HepG2 (cell line): ENCODE measurements around the gene RIPOR3. TPM values are rescaled to one million over a fixed set of nuclear protein-coding genes. Genes with fewer than 3 reads are reported as not detected.

ENCODE experiments used
- ATAC-seq: fragments of 200-7000 bp; cut with Tn5 transposase; 3 replicates; pipeline ENCODE4 v1.9.1; 2020; ENCODE audit warnings: mild to moderate bottlenecking, moderate library complexity
- BruUV-seq: library from RNA; stranded (reverse); fragments of 400-500 nt; replicated peaks from 2 replicates; lab custom pipeline; 2021; lab: Mats Ljungman, UMichigan
- CTCF ChIA-PET: fragments of 300-600 bp; formaldehyde crosslinking; extraction: SDS; loops from one replicate; lab custom pipeline; 2021; ENCODE audit warnings: low total read pairs, inconsistent platforms, low intra/inter-chr PET ratio; lab: Yijun Ruan, JAX
- POLR2A ChIA-PET: fragments of 350-600 bp; sonication (Branson Sonifier 250); formaldehyde crosslinking; loops from one replicate; lab custom pipeline; 2020; ENCODE audit warnings: antibody characterized with exemption, inconsistent platforms; lab: Yijun Ruan, JAX
- DNase-seq: peaks from one replicate; pipeline ENCODE4 v3.0.0-alpha.2; 2015; ENCODE audit warnings: low spot score
- FAIRE-seq: peaks from 3 replicates; lab custom pipeline; 2011; peaks lifted over from hg19 to GRCh38; lab: Jason Lieb, UNC
- H2AFZ ChIP-seq: one replicate; pipeline ENCODE4 v1.6.1; 2011; ENCODE audit warnings: low read length, inconsistent platforms
- H3K27ac ChIP-seq: fragments of 300-600 bp; 3 replicates; pipeline ENCODE4 v1.8.0; 2011; ENCODE audit warnings: mixed run types, mild to moderate bottlenecking, mixed read lengths, low read length, inconsistent platforms; ENCODE audit not compliant: insufficient read depth; ENCODE audit errors: extremely low read length
- H3K27me3 ChIP-seq, 2 experiments: fragments of 200-600 bp in 1 of 2; 2 replicates in 1 of 2; 3 replicates in 1 of 2; pipeline versions ENCODE4 v1.6.0 to v1.8.0; 2011; ENCODE audit warnings: low read length in 2 of 2, mild to moderate bottlenecking in 2 of 2, moderate library complexity in 2 of 2, inconsistent platforms in 1 of 2; ENCODE audit not compliant: insufficient read depth in 2 of 2, control insufficient read depth in 1 of 2
- H3K36me3 ChIP-seq, 2 experiments: fragments of 200-600 bp in 1 of 2; replicated peaks in 1 of 2; 2 replicates in 1 of 2; 3 replicates in 1 of 2; pipeline versions ENCODE4 v1.5.1 to v1.8.0; 2011; ENCODE audit warnings: low read length in 2 of 2, inconsistent platforms in 1 of 2; ENCODE audit not compliant: insufficient read depth in 2 of 2, control insufficient read depth in 1 of 2
- H3K4me1 ChIP-seq: 2 replicates; pipeline ENCODE4 v1.5.1; 2012; ENCODE audit warnings: low read length, inconsistent platforms; ENCODE audit not compliant: insufficient read depth
- H3K4me2 ChIP-seq: 2 replicates; pipeline ENCODE4 v1.6.0; 2011; ENCODE audit warnings: low read depth, low read length, inconsistent platforms
- H3K4me3 ChIP-seq, 3 experiments: fragments of 200-600 bp in 1 of 3; sonication (generic), shearing (Covaris generic) in 1 of 3; replicated peaks in 1 of 3; 2 replicates each; pipeline ENCODE4 v1.5.1; 2011 to 2016; ENCODE audit warnings: low read length in 3 of 3, inconsistent platforms in 2 of 3, low read depth in 2 of 3, mild to moderate bottlenecking in 2 of 3, control low read depth in 1 of 3, mixed read lengths in 1 of 3; ENCODE audit not compliant: insufficient read depth in 1 of 3
- H3K79me2 ChIP-seq: one replicate; pipeline ENCODE4 v1.6.1; 2011; ENCODE audit warnings: low read length, inconsistent platforms; ENCODE audit not compliant: insufficient read depth
- H3K9ac ChIP-seq: 2 replicates; pipeline ENCODE4 v1.6.0; 2011; ENCODE audit warnings: mild to moderate bottlenecking, low read depth, low read length, inconsistent platforms; ENCODE audit not compliant: insufficient read depth
- H3K9me3 ChIP-seq: 2 replicates; pipeline ENCODE4 v1.5.1; 2012; ENCODE audit warnings: mild to moderate bottlenecking, low read length
- H4K20me1 ChIP-seq: 2 replicates; pipeline ENCODE4 v1.6.0; 2011; ENCODE audit warnings: inconsistent platforms, mild to moderate bottlenecking, low read length, moderate library complexity; ENCODE audit not compliant: insufficient read depth
- ATF7-NPFF ChIP-seq: sonication (generic); formaldehyde crosslinking; IDR thresholded peaks from 2 replicates; pipeline ENCODE4 v1.8.1; 2023; ENCODE audit warnings: mild to moderate bottlenecking, low read depth, missing genetic modification reagents, moderate library complexity
- CERS6 ChIP-seq: sonication (generic); formaldehyde crosslinking; IDR thresholded peaks from 2 replicates; pipeline ENCODE4 v1.5.0; 2020; ENCODE audit warnings: missing genetic modification reagents
- DRAP1 ChIP-seq: IDR thresholded peaks from 2 replicates; pipeline ENCODE4 v1.6.1; 2016; ENCODE audit warnings: missing genetic modification reagents, missing compliant biosample characterization
- GRHL1 ChIP-seq: sonication (generic); formaldehyde crosslinking; conservative IDR thresholded peaks from 2 replicates; pipeline ENCODE4 v1.8.0; 2022; ENCODE audit warnings: missing genetic modification reagents
- GTF2F1 ChIP-seq: fragments of 150-350 bp; IDR thresholded peaks from 2 replicates; pipeline ENCODE4 v1.6.1; 2014; ENCODE audit warnings: low read length
- HDAC1 ChIP-seq: sonication (generic); formaldehyde crosslinking; IDR thresholded peaks from 2 replicates; pipeline ENCODE4 v1.5.1; 2020; ENCODE audit warnings: mild to moderate bottlenecking, missing genetic modification reagents
- HNRNPL ChIP-seq: fragments of 200-400 bp; formaldehyde crosslinking; IDR thresholded peaks from 2 replicates; pipeline ENCODE4 v1.6.1; 2017; ENCODE audit warnings: mild to moderate bottlenecking, low read depth, low read length
- PHF5A ChIP-seq: IDR thresholded peaks from one replicate; pipeline ENCODE4 v1.6.1; 2018; ENCODE audit warnings: low read depth, missing genetic modification reagents; ENCODE audit not compliant: unreplicated experiment
- POGK ChIP-seq: sonication (generic); formaldehyde crosslinking; conservative IDR thresholded peaks from 2 replicates; pipeline ENCODE4 v1.8.0; 2022; ENCODE audit warnings: mild to moderate bottlenecking, moderate library complexity, missing genetic modification reagents
- SRSF9 ChIP-seq: fragments of 200-400 bp; formaldehyde crosslinking; IDR thresholded peaks from 2 replicates; pipeline ENCODE4 v1.6.1; 2018; ENCODE audit warnings: borderline replicate concordance, mild to moderate bottlenecking, low read depth, low read length; ENCODE audit not compliant: insufficient read depth, poor library complexity, severe bottlenecking
- TFDP2 ChIP-seq: sonication (generic); formaldehyde crosslinking; IDR thresholded peaks from 2 replicates; pipeline ENCODE4 v1.4.0; 2020; ENCODE audit warnings: missing genetic modification reagents
- ZBTB42 ChIP-seq: sonication (generic); formaldehyde crosslinking; IDR thresholded peaks from 2 replicates; pipeline ENCODE4 v1.5.0; 2020; ENCODE audit warnings: mild to moderate bottlenecking, missing genetic modification reagents
- ZBTB7B ChIP-seq: sonication (generic); formaldehyde crosslinking; IDR thresholded peaks from 2 replicates; pipeline ENCODE4 v1.4.0; 2020; ENCODE audit warnings: missing genetic modification reagents
- ZNF230 ChIP-seq: sonication (generic); formaldehyde crosslinking; IDR thresholded peaks from 2 replicates; pipeline ENCODE4 v1.4.0; 2020; ENCODE audit warnings: mild to moderate bottlenecking, missing genetic modification reagents
- ZNF292 ChIP-seq: sonication (generic); formaldehyde crosslinking; IDR thresholded peaks from 2 replicates; pipeline ENCODE4 v1.8.1; 2022; ENCODE audit warnings: mild to moderate bottlenecking, low read depth, missing genetic modification reagents, borderline replicate concordance
- ZNF746 ChIP-seq: sonication (generic); formaldehyde crosslinking; IDR thresholded peaks from 2 replicates; pipeline ENCODE4 v1.8.0; 2022; ENCODE audit warnings: mild to moderate bottlenecking, missing genetic modification reagents
- ZNF777 ChIP-seq: sonication (generic); formaldehyde crosslinking; IDR thresholded peaks from 2 replicates; pipeline ENCODE4 v1.4.0; 2020; ENCODE audit warnings: missing genetic modification reagents
- ZNF790 ChIP-seq: sonication (generic); formaldehyde crosslinking; IDR thresholded peaks from 2 replicates; pipeline ENCODE4 v1.8.0; 2022; ENCODE audit warnings: missing genetic modification reagents, mild to moderate bottlenecking, borderline replicate concordance
- WGBS: methylation state at CpG from one replicate; pipeline ENCODE4 v1.1.6; 2017; ENCODE audit warnings: low lambda C conversion rate; 5-methylcytosine and 5-hydroxymethylcytosine counted together
- in situ Hi-C: cut with HindIII; loops from 2 replicates; pipeline ENCODE4 v1.10.0; 2017; ENCODE audit warnings: low pct_unique_long_range_greater_than_20kb; ENCODE audit not compliant: extremely low pct_ligation_motif_present
- intact Hi-C: fragments of 100-400 bp; cut with micrococcal nuclease; formaldehyde crosslinking; loops from one replicate; pipeline ENCODE4 v1.10.0; 2022; ENCODE audit not compliant: unreplicated experiment
- polyA plus RNA-seq, 8 experiments: library from polyadenylated mRNA; depleted of rRNA in 3 of 8; stranded (reverse) in 7 of 8; unstranded in 1 of 8; fragments of >200 nt; fragmentation: Illumina TruSeq in 4 of 8; extraction: Trizol in 4 of 8; gene quantifications; 2 replicates each; pipeline versions ENCODE4 v1.2.1 to v1.2.3, GENCODE V29; 2011 to 2016; ENCODE audit warnings: low read depth in 4 of 8, missing spikeins in 1 of 8, mixed read lengths in 1 of 8; ENCODE audit not compliant: insufficient read depth in 1 of 8
- total RNA-seq, 5 experiments: library from RNA; depleted of rRNA; stranded (reverse); fragments of >200 nt; fragmentation: Illumina TruSeq; extraction: Trizol; gene quantifications; 2 replicates each; pipeline ENCODE4 v1.2.3, GENCODE V29; 2016; ENCODE audit warnings: low read depth in 1 of 5

The RIPOR3 gene
- total and polyA plus RNA-seq, 2 of the 13 experiments (the other 11 are each of a cell fraction or from before 2014, with no cell fraction given), result 0.18 TPM; not detected in 1

GRCh38 chr20:50694379-50695134, 3.2 kb upstream of the RIPOR3 start:
- no peaks in the 10 kb centered on the region for H4K20me1 ChIP-seq
- ATAC-seq (no peak), DNase-seq (peak; percentile 47), FAIRE-seq (no peak)
- H2AFZ ChIP-seq, result no peak overlapping the region
- H3K4me2 ChIP-seq, result peak overlapping the region; percentile 12
- H3K79me2 ChIP-seq, result no peaks in the 10 kb centered on the region
- BruUV-seq, result no TSS peak
- ChIA-PET CTCF (no interaction called here), POLR2A (no interaction called here)
- no peak overlapping the region for H3K27ac ChIP-seq
- H3K27me3 ChIP-seq, result peaks cover 19 to 48% of the 10 kb centered on the region in 2 experiments
- H3K4me3 ChIP-seq, result no peak overlapping the region
- H3K36me3 ChIP-seq, result no peaks in the 10 kb centered on the region
- intact Hi-C loops, result no loop called here
- no peak overlapping the region for H3K9ac ChIP-seq
- no peaks in the 10 kb centered on the region for H3K9me3 ChIP-seq
- 8% methylated on average over 9 of the region's 9 CpGs for WGBS
- in situ Hi-C loops, result no loop called here
- H3K4me1 ChIP-seq, result peaks cover 48% of the 10 kb centered on the region
- TF ChIP-seq ZNF230, result no peak
- 0 out of 2 replicates have a peak, but pooled peaks have one; percentile 53 for TF ChIP-seq ZBTB7B
- no peak for TF ChIP-seq DRAP1
- no peak for TF ChIP-seq HNRNPL
- TF ChIP-seq POGK, result no peak; the same call in 1 of the 2 replicates
- no peak for TF ChIP-seq ATF7-NPFF
- TF ChIP-seq ZBTB42 (CRISPR knock-in tag), result no peak
- no peak for TF ChIP-seq GTF2F1
- TF ChIP-seq ZNF292, result no peak
- TF ChIP-seq ZNF746, result no peak
- TF ChIP-seq ZNF777 (CRISPR knock-in tag), result no peak
- TF ChIP-seq ZNF790 (CRISPR knock-in tag), result no peak
- no peak for TF ChIP-seq PHF5A (CRISPR knock-in tag)
- TF ChIP-seq SRSF9, result no peak
- TF ChIP-seq HDAC1, result no peak
- no peak for TF ChIP-seq GRHL1 (CRISPR knock-in tag)
- no peak for TF ChIP-seq TFDP2 (CRISPR knock-in tag)
- TF ChIP-seq CERS6 (CRISPR knock-in tag), result no peak
